ENCODE measurements around the gene PARD3B.
A peak's percentile ranks its signal among the peaks of the same experiment; 100 is the strongest.

DNA sequence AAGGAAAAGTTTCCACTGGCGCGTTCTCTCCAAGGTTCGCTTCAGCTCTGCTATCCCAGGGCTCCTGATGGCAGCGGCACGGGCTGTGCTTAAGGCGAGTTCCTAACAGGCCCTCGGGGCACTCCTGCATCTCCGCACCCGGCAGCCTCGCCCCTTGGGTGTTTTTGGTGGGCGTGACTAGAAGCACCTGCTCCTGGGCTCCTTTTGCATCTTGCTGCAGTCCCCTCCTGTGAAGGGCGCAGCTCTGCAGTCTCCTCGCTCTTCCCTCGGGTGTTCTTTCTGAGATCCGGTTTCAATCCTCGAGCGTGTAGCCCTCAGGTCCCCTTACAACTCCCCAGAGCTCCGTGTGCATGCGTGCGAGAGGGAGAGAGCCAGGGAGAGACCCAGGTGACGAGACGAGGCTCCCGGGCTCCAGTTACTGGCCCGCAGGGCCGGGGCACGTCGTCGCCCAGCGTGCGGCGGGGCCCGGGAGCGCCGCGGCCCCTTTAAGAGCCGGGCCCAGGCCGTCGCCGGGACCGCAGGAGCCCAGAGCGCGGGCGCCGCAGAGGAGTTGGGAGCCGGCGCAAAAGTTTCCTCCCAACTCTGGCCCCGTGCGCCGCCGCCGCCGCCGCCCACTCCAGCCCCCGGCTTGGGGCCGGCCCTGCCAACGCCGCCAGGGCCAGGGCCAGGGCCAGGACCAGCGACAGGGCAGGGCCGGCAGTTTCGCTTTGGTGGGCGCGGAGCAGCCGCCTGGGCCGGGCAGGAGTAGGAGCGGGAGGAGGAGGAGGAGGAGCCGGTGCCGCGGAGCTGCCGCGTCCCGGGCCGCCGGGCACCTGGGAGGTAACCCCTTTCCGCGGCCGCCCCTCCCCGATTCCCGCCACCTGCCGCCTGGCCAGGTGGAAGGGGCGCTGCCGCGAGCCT lies at the start of gene PARD3B:
- peak; percentile 66; the same call in 1 of the 2 replicates for TF ChIP-seq MAX (IDR thresholded peaks at IDR 0.05)
- no peak for TF ChIP-seq DPF2 (CRISPR knock-in tag; IDR thresholded peaks at IDR 0.05; ENCODE audit: borderline replicate concordance, low read depth)
- no peak for TF ChIP-seq JUND (CRISPR knock-in tag; IDR thresholded peaks at IDR 0.05)
- no peak for TF ChIP-seq SAP130 (CRISPR knock-in tag; IDR thresholded peaks at IDR 0.05; ENCODE audit: low read depth)
- TF ChIP-seq POLR2AphosphoS5 (IDR thresholded peaks at IDR 0.05; ENCODE audit: low read depth, low read length), result no peak
- no peak for TF ChIP-seq TBP (CRISPR knock-in tag; IDR thresholded peaks at IDR 0.05)
- no peak; the same call in 1 of the 2 replicates for TF ChIP-seq ZNF543 (CRISPR knock-in tag; IDR thresholded peaks at IDR 0.05)
- TF ChIP-seq ADNP (CRISPR knock-in tag; IDR thresholded peaks at IDR 0.05), result no peak
- no peak for TF ChIP-seq ZNF335 (CRISPR knock-in tag; IDR thresholded peaks at IDR 0.05)
- TF ChIP-seq BCL3 (CRISPR knock-in tag; IDR thresholded peaks at IDR 0.05), result no peak
- TF ChIP-seq FOSL1 (CRISPR knock-in tag; IDR thresholded peaks at IDR 0.05; ENCODE audit: borderline replicate concordance), result no peak

Data from HepG2 (cell line).